ENCODE measurements around the gene LTBR.

DNA sequence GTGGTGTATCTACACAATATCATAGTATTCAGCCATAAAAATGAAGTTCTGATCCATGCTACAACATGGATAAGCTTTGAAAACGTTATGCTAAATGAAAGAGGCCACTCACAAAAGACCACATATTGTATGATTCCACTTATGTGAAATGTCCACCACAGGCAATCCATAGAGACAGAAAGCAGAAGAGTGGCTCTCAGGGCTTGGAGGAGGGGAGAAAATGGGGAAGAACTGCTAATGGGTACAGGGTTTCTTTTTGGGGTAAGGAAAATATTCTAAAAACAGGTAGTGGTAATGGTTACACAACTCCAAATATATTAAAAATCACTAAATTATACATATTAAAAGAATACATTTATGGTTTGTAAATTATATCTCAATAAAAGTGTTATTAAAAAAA lies 25.1 kb upstream of the LTBR start:
- TF ChIP-seq JUN (IDR thresholded peaks at IDR 0.05; ENCODE audit: borderline replicate concordance, insufficient read depth, insufficient read length, low read depth) (no peak), POLR2A (IDR thresholded peaks at IDR 0.05; ENCODE audit: low read depth, low read length) (no peak), EZH2 (IDR thresholded peaks at IDR 0.05; ENCODE audit: borderline replicate concordance, low read depth, low read length, severe bottlenecking) (no peak), POLR2AphosphoS5 (IDR thresholded peaks at IDR 0.05; ENCODE audit: insufficient read depth, low read depth, low read length) (no peak)
- TF ChIP-seq, protein P1, sequence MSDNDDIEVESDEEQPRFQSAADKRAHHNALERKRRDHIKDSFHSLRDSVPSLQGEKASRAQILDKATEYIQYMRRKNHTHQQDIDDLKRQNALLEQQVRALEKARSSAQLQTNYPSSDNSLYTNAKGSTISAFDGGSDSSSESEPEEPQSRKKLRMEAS (IDR thresholded peaks at IDR 0.05; ENCODE audit: insufficient read depth, insufficient read length): no peak
- TF ChIP-seq, protein P2, sequence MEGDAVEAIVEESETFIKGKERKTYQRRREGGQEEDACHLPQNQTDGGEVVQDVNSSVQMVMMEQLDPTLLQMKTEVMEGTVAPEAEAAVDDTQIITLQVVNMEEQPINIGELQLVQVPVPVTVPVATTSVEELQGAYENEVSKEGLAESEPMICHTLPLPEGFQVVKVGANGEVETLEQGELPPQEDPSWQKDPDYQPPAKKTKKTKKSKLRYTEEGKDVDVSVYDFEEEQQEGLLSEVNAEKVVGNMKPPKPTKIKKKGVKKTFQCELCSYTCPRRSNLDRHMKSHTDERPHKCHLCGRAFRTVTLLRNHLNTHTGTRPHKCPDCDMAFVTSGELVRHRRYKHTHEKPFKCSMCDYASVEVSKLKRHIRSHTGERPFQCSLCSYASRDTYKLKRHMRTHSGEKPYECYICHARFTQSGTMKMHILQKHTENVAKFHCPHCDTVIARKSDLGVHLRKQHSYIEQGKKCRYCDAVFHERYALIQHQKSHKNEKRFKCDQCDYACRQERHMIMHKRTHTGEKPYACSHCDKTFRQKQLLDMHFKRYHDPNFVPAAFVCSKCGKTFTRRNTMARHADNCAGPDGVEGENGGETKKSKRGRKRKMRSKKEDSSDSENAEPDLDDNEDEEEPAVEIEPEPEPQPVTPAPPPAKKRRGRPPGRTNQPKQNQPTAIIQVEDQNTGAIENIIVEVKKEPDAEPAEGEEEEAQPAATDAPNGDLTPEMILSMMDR (IDR thresholded peaks at IDR 0.05; ENCODE audit: extremely low read depth in 1 of 2, insufficient read depth in 1 of 2, low read depth in 1 of 2, low read length in 2 of 2): no peak

Data from endothelial cell of umbilical vein (primary cell).